IMR-90 (cell line): Measurements from ENCODE around the gene BEGAIN. TPM values are rescaled to one million over a fixed set of nuclear protein-coding genes. Genes with fewer than 3 reads are reported as not detected.

Source experiments
- ATAC-seq: fragments of 200-7000 bp; cut with Tn5 transposase; 2 replicates; pipeline ENCODE4 v1.9.1; 2020; ENCODE audit warnings: low read depth, mild to moderate bottlenecking, moderate library complexity
- BruUV-seq: library from RNA; stranded (reverse); fragments of 400-500 nt; replicated peaks from 2 replicates; lab custom pipeline; 2021; lab: Mats Ljungman, UMichigan
- CTCF ChIA-PET: fragments of 300-600 bp; formaldehyde crosslinking; extraction: SDS; loops from one replicate; lab custom pipeline; 2021; ENCODE audit warnings: antibody characterized with exemption; lab: Yijun Ruan, JAX
- POLR2A ChIA-PET: fragments of 300-600 bp; sonication (Branson Sonifier 250); formaldehyde crosslinking; loops from one replicate; lab custom pipeline; 2022; ENCODE audit warnings: antibody characterized with exemption; ENCODE audit not compliant: unreplicated experiment; lab: Charles Lee
- DNase-seq: peaks from one replicate; pipeline ENCODE4 v3.0.0; 2013
- H2AFZ ChIP-seq: replicated peaks from 2 replicates; pipeline ENCODE3; 2013; ENCODE audit warnings: low read length, mild to moderate bottlenecking; ENCODE audit not compliant: poor library complexity
- H2AK5ac ChIP-seq: 2 replicates; pipeline ENCODE4 v1.6.1; 2013; ENCODE audit warnings: low read depth, low read length, inconsistent platforms
- H2AK9ac ChIP-seq: replicated peaks from 2 replicates; pipeline ENCODE3; 2013; ENCODE audit warnings: mild to moderate bottlenecking, low read depth, low read length, moderate library complexity; ENCODE audit not compliant: poor library complexity
- H2BK120ac ChIP-seq: 2 replicates; pipeline ENCODE4 v1.6.1; 2013; ENCODE audit warnings: low read depth, low read length, inconsistent platforms
- H2BK15ac ChIP-seq: 3 replicates; pipeline ENCODE4 v1.6.1; 2013; ENCODE audit warnings: low read depth, low read length, inconsistent platforms
- H2BK20ac ChIP-seq: 2 replicates; pipeline ENCODE4 v1.6.1; 2013; ENCODE audit warnings: low read depth, mild to moderate bottlenecking, inconsistent platforms, low read length, moderate library complexity
- H2BK5ac ChIP-seq: 2 replicates; pipeline ENCODE4 v1.6.1; 2013; ENCODE audit warnings: mild to moderate bottlenecking, low read depth, low read length, inconsistent platforms; ENCODE audit not compliant: poor library complexity, severe bottlenecking
- H3K14ac ChIP-seq: replicated peaks from 2 replicates; pipeline ENCODE4 v1.6.1; 2013; ENCODE audit warnings: low read depth, low read length, inconsistent platforms
- H3K18ac ChIP-seq: 2 replicates; pipeline ENCODE4 v1.6.1; 2013; ENCODE audit warnings: low read depth, low read length, control low read depth
- H3K23ac ChIP-seq: 2 replicates; pipeline ENCODE4 v1.6.1; 2013; ENCODE audit warnings: low read depth, low read length, inconsistent platforms
- H3K27ac ChIP-seq: 2 replicates; pipeline ENCODE4 v1.5.1; 2013; ENCODE audit warnings: mild to moderate bottlenecking, control low read depth, low read length; ENCODE audit not compliant: insufficient read depth
- H3K27me3 ChIP-seq: 2 replicates; pipeline ENCODE4 v1.6.1; 2013; ENCODE audit warnings: low read length; ENCODE audit not compliant: control insufficient read depth, insufficient read depth
- H3K36me3 ChIP-seq: 2 replicates; pipeline ENCODE4 v1.6.1; 2013; ENCODE audit warnings: low read length, mixed read lengths; ENCODE audit not compliant: control insufficient read depth, insufficient read depth
- H3K4ac ChIP-seq: 2 replicates; pipeline ENCODE4 v1.6.1; 2013; ENCODE audit warnings: low read depth, low read length, inconsistent platforms
- H3K4me1 ChIP-seq: 2 replicates; pipeline ENCODE4 v1.6.1; 2013; ENCODE audit warnings: low read length, mixed read lengths; ENCODE audit not compliant: control insufficient read depth, insufficient read depth
- H3K4me2 ChIP-seq: 2 replicates; pipeline ENCODE4 v1.6.1; 2013; ENCODE audit warnings: low read depth, mild to moderate bottlenecking, control low read depth, low read length, moderate library complexity
- H3K4me3 ChIP-seq: 2 replicates; pipeline ENCODE4 v1.5.1; 2013; ENCODE audit warnings: low read depth, mild to moderate bottlenecking, control low read depth, low read length, moderate library complexity; ENCODE audit not compliant: insufficient read depth
- H3K56ac ChIP-seq: 2 replicates; pipeline ENCODE4 v1.6.1; 2013; ENCODE audit warnings: low read length, inconsistent platforms; ENCODE audit not compliant: insufficient read depth; ENCODE audit errors: extremely low read depth
- H3K79me1 ChIP-seq, 2 experiments: 2 replicates each; pipeline ENCODE4 v1.6.1; 2013; ENCODE audit warnings: low read length in 2 of 2, inconsistent platforms in 1 of 2, low read depth in 1 of 2
- H3K9ac ChIP-seq: 2 replicates; pipeline ENCODE4 v1.6.1; 2013; ENCODE audit warnings: low read depth, low read length, control low read depth
- H3K9me1 ChIP-seq: 2 replicates; pipeline ENCODE4 v1.6.1; 2013; ENCODE audit warnings: low read length, inconsistent platforms; ENCODE audit not compliant: insufficient read depth
- H3K9me3 ChIP-seq: 2 replicates; pipeline ENCODE4 v1.6.1; 2013; ENCODE audit warnings: low read length; ENCODE audit not compliant: control insufficient read depth, insufficient read depth
- H4K20me1 ChIP-seq: 2 replicates; pipeline ENCODE4 v1.6.1; 2013; ENCODE audit warnings: low read length, inconsistent platforms; ENCODE audit not compliant: insufficient read depth
- H4K5ac ChIP-seq: 2 replicates; pipeline ENCODE4 v1.6.1; 2013; ENCODE audit warnings: mild to moderate bottlenecking, low read depth, low read length, control low read depth
- H4K8ac ChIP-seq, 2 experiments: 2 replicates each; pipeline ENCODE4 v1.6.1; 2013; ENCODE audit warnings: low read depth in 2 of 2, low read length in 2 of 2, control low read depth in 1 of 2, inconsistent platforms in 1 of 2
- H4K91ac ChIP-seq: 2 replicates; pipeline ENCODE4 v1.6.1; 2013; ENCODE audit warnings: low read depth, low read length, inconsistent platforms; ENCODE audit not compliant: insufficient read depth
- BHLHE40 ChIP-seq: fragments of 150-350 bp; IDR thresholded peaks from 2 replicates; pipeline ENCODE4 v1.6.1; 2016; ENCODE audit warnings: mild to moderate bottlenecking, low read depth, low read length
- CHD1 ChIP-seq: IDR thresholded peaks from 2 replicates; pipeline ENCODE4 v1.6.1; 2012; ENCODE audit warnings: low read depth, low read length, improper control_type of control experiment
- MAFK ChIP-seq: IDR thresholded peaks from 2 replicates; pipeline ENCODE4 v1.6.1; 2012; ENCODE audit warnings: low read depth, low read length, improper control_type of control experiment
- MXI1 ChIP-seq: IDR thresholded peaks from 2 replicates; pipeline ENCODE4 v1.6.1; 2012; ENCODE audit warnings: low read depth, mild to moderate bottlenecking, low read length, moderate library complexity, borderline replicate concordance
- POLR2A ChIP-seq: IDR thresholded peaks from 2 replicates; pipeline ENCODE4 v1.6.1; 2012; ENCODE audit warnings: mild to moderate bottlenecking, low read depth, low read length
- RAD21 ChIP-seq: IDR thresholded peaks from 2 replicates; pipeline ENCODE4 v1.6.1; 2012; ENCODE audit warnings: low read length, improper control_type of control experiment
- RFX5 ChIP-seq: IDR thresholded peaks from 2 replicates; pipeline ENCODE4 v1.8.0; 2012; ENCODE audit warnings: low read depth, mild to moderate bottlenecking, low read length, moderate library complexity
- SMC3 ChIP-seq: fragments of 150-350 bp; IDR thresholded peaks from 2 replicates; pipeline ENCODE4 v1.6.1; 2016; ENCODE audit warnings: low read depth, mild to moderate bottlenecking, antibody characterized with exemption, low read length, moderate library complexity
- WGBS, 2 experiments: methylation state at CpG; one replicate each; pipeline versions ENCODE4 v1.1.5 to v1.1.7; 2013; ENCODE audit warnings: missing lambda C conversion rate in 2 of 2; ENCODE audit not compliant: insufficient read length in 1 of 2; ENCODE audit errors: extremely low coverage in 2 of 2; 5-methylcytosine and 5-hydroxymethylcytosine counted together
- dilution Hi-C: fragments of 300-500 bp; cut with HindIII; formaldehyde crosslinking; loops from one replicate; pipeline ENCODE4 v1.14.3; 2018; ENCODE audit warnings: low sequenced_read_pairs; ENCODE audit not compliant: unreplicated experiment
- in situ Hi-C: fragments of 300-500 bp; cut with MboI; formaldehyde crosslinking; loops from 3 replicates; pipeline ENCODE4 v1.14.3; 2019; ENCODE audit warnings: low sequenced_read_pairs, inconsistent platforms, mixed read lengths
- intact Hi-C: fragments of 100-400 bp; cut with micrococcal nuclease; formaldehyde crosslinking; loops from 2 replicates; pipeline ENCODE4 v1.10.0; 2022
- polyA plus RNA-seq, 3 experiments: library from polyadenylated mRNA; depleted of rRNA; stranded (reverse); fragments of >200 nt; gene quantifications; 2 replicates each; pipeline ENCODE4 v1.2.3, GENCODE V29; 2012; ENCODE audit warnings: low replicate concordance in 1 of 3
- total RNA-seq: library from RNA; depleted of rRNA; stranded (reverse); fragments of >200 nt; gene quantifications from 2 replicates; pipeline ENCODE4 v1.2.3, GENCODE V29; 2012
- TF ChIP-seq, protein P1 (sequence below): conservative IDR thresholded peaks from 2 replicates; pipeline ENCODE4 v1.5.1; 2012; ENCODE audit warnings: mild to moderate bottlenecking, low read depth, low read length, improper control_type of control experiment
- TF ChIP-seq, protein P2 (sequence below): fragments of 150-350 bp; IDR thresholded peaks from 2 replicates; pipeline ENCODE4 v1.6.1; 2016; ENCODE audit warnings: low read depth, mild to moderate bottlenecking, low read length, moderate library complexity, borderline replicate concordance

Gene BEGAIN
- total and polyA plus RNA-seq, 2 of the 4 experiments (the other 2 are of a cell fraction): 0.18 to 0.99 TPM

DNA sequence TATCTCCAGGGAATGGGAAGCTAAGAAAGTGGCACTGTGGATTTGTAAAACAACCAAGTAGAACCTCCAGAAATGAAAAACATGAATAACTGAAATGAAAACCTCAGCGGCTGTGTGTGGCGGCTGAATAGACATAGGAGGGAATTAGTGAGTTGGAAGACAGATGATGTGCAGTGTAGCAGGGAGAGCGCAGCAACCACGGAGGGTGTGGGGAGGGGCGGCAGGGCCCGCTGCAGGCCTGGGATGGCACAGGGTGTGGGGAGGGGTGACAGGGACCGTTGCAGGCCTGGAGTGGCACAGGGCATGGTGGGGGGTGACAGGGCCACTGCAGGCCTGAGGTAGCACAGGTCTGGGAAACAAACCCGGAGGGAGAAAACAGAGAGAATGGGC is 51.1 kb downstream of the BEGAIN start:
- no peak for ATAC-seq
- H4K8ac ChIP-seq: no peak overlapping the region
- H3K4me2 ChIP-seq: no peak overlapping the region
- H3K36me3 ChIP-seq: no peaks in the 10 kb centered on the region
- no peak overlapping the region for H2BK120ac ChIP-seq
- H2AFZ ChIP-seq: no peak overlapping the region
- no peak for TF ChIP-seq RAD21
- no peak for TF ChIP-seq BHLHE40
- TF ChIP-seq, protein P1, sequence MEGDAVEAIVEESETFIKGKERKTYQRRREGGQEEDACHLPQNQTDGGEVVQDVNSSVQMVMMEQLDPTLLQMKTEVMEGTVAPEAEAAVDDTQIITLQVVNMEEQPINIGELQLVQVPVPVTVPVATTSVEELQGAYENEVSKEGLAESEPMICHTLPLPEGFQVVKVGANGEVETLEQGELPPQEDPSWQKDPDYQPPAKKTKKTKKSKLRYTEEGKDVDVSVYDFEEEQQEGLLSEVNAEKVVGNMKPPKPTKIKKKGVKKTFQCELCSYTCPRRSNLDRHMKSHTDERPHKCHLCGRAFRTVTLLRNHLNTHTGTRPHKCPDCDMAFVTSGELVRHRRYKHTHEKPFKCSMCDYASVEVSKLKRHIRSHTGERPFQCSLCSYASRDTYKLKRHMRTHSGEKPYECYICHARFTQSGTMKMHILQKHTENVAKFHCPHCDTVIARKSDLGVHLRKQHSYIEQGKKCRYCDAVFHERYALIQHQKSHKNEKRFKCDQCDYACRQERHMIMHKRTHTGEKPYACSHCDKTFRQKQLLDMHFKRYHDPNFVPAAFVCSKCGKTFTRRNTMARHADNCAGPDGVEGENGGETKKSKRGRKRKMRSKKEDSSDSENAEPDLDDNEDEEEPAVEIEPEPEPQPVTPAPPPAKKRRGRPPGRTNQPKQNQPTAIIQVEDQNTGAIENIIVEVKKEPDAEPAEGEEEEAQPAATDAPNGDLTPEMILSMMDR: no peak
- TF ChIP-seq MAFK: no peak
- TF ChIP-seq CHD1: no peak
- TF ChIP-seq RFX5: no peak
- TF ChIP-seq, protein P2, sequence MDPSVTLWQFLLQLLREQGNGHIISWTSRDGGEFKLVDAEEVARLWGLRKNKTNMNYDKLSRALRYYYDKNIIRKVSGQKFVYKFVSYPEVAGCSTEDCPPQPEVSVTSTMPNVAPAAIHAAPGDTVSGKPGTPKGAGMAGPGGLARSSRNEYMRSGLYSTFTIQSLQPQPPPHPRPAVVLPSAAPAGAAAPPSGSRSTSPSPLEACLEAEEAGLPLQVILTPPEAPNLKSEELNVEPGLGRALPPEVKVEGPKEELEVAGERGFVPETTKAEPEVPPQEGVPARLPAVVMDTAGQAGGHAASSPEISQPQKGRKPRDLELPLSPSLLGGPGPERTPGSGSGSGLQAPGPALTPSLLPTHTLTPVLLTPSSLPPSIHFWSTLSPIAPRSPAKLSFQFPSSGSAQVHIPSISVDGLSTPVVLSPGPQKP: no peak
- no peak for TF ChIP-seq MXI1
- no peak for TF ChIP-seq POLR2A
- TF ChIP-seq SMC3: no peak
- H4K5ac ChIP-seq: no peak overlapping the region
- H2AK9ac ChIP-seq: no peak overlapping the region
- in situ Hi-C loops (no loop called here), intact Hi-C loops (no loop called here), dilution Hi-C loops (no loop called here)
- no peak overlapping the region for H2BK5ac ChIP-seq
- H3K27me3 ChIP-seq: no peaks in the 10 kb centered on the region
- CTCF ChIA-PET: no interaction called here
- H3K14ac ChIP-seq: no peak overlapping the region
- H3K18ac ChIP-seq: no peak overlapping the region
- H3K4ac ChIP-seq: no peak overlapping the region
- POLR2A ChIA-PET: no interaction called here
- H3K4me3 ChIP-seq: no peak overlapping the region
- H2BK20ac ChIP-seq: no peak overlapping the region
- DNase-seq: no peak
- 80% methylated on average over 1 of the region's 8 CpGs; no CpG with 5 or more reads in 1 of the 2 experiments for WGBS, 2 experiments
- no peaks in the 10 kb centered on the region for H4K20me1 ChIP-seq
- no TSS peak for BruUV-seq
- H3K9me1 ChIP-seq: peaks cover 4% of the 10 kb centered on the region
- no peak overlapping the region for H4K91ac ChIP-seq
- no peak overlapping the region for H3K27ac ChIP-seq
- H3K9me3 ChIP-seq: no peaks in the 10 kb centered on the region
- H3K23ac ChIP-seq: no peak overlapping the region
- H3K4me1 ChIP-seq: no peaks in the 10 kb centered on the region; the same call in 1 of the 2 replicates
- no peaks in the 10 kb centered on the region for H3K79me1 ChIP-seq
- no peak overlapping the region for H3K9ac ChIP-seq
- H3K56ac ChIP-seq: no peak overlapping the region
- H2BK15ac ChIP-seq: no peak overlapping the region
- H2AK5ac ChIP-seq: no peak overlapping the region
